GM21423 (cell line): ENCODE data around the gene CRHR2.
"Not testable (repeated sequence)": the region's sequence is repeated elsewhere in the genome, so short reads cannot be mapped to it uniquely, and the experiment has no call there.

ENCODE experiments used
- ATAC-seq: cut with Tn5 transposase; IDR thresholded peaks from one replicate; pipeline ENCODE4 v1.9.1; 2021; ENCODE audit warnings: mild to moderate bottlenecking, moderate library complexity; ENCODE audit not compliant: unreplicated experiment

CRHR2 gene

DNA sequence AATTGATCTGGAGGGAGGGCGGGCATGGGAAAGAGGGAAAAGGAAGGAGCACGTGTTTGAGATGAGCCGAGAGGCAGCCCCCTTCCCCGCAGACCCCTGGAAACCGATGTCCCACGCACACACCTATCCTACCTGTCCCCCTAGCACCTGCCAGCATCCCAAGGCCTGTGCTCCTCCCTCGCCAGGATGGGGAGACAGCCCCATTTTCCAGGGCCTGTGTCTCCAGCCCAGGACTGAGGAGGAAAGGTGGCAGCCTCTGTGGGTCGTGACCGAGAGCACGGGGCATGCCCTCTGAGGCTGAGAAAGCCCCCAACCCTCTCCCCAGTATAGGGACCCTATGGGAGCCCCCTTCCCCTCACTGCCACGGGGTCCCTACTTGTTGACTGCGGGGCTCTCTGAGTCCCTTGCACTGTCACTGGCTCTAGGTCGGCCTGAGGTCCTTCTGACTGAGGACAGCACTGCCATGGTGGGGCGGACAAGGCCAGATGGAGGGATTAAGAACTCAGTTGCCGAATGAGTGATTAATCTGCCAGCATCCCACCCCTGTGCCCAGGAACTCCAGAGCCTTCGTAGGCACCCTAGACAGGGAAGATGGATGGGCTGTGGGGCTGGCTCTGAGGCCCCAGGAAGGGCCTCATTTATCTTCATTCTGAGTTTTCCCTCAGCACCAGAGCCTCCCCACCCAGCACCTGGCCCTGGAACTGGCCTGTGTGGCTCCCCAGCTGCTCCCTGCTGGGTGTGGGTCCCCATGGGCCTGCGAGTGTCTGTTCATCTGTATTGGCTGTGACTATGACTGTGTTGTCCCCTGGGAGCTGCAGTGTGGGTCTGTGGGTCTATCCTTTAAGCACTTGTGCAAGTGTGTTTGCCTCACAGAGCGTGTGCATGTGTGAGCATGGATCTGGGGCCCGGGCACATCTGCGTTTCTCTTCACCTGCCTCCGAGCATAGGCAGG, 26.0 kb downstream of the CRHR2 start:
- no peak for ATAC-seq

DNA sequence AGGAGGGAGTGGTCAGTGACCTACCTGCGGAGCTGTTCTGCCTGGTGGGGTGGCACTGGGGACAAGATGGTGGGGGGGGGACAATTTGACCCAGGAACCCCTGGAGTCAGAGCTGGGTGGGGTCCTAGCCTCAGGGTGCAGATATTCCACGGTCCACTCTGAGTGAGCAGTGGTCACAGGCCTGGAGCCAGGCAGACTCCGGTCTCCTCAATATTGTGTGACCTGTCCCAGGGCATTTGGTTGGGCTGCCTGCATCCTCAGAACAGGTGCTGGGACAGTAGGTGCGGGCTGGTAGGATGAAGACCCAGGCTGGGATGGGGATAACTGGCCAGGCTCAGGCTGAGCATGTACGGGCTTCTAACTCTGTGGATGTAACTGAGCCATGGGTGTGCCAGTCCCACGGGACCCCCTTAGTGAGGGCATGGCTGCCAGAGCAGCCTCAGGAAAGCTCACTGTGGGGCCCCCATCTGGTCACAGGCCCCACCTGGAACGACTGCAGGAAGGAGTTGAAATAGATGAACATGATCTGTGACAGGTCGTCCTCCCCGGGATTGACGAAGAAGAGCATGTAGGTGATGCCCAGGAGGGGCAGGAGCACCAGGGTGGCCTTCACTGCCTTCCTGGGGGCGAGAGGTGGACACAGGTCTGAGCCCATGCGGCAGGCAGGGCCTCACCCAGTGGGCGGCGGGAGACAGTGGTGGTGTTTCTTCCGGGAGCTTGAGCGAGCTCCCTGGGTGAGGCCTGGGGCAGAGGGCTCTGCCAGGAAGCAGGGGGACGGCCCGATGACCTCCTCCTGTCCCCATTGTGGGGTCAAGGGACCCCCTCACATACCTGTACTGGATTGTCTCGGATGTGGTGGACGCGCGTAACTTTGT, 26.9 kb downstream of the CRHR2 start:
- no peak for ATAC-seq

DNA sequence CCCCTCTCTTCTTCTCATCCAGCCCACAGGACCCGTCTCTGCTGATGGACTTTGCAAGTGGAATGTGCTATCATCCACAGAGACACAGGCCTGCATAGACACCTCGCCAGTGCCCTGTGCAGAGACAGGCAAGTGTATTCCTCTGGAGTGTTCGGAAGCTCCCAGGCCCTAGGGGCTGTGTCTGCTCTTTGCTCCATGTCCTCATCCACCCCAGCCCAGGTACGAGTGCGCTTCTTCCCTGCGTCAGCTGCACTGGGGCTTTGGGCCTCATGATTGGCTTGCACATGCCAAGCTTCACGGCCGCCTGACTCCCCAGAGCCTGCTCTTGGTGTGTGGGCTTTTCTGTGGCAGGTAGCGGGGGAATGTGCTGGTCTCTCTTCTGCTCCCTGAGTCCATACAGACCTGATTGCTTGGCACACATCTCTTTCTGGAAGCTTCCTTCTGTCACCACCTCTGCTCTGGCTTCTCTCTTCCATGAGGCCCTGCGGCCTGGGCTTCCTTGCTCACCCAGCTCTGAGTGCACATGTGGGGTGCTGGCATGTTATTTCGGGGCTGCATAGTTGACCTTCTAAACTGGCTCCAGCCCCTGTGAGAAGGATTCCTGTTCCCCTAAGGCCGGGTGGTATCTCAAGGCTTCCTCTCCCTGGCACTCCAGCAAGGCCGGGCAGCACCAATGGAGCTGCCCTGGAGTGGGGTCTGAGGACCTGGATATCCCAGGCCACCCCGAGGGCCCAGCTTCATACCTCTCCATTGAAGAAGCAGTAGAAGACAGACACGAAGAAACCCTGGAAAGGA, 27.8 kb downstream of the CRHR2 start:
- no peak for ATAC-seq

DNA sequence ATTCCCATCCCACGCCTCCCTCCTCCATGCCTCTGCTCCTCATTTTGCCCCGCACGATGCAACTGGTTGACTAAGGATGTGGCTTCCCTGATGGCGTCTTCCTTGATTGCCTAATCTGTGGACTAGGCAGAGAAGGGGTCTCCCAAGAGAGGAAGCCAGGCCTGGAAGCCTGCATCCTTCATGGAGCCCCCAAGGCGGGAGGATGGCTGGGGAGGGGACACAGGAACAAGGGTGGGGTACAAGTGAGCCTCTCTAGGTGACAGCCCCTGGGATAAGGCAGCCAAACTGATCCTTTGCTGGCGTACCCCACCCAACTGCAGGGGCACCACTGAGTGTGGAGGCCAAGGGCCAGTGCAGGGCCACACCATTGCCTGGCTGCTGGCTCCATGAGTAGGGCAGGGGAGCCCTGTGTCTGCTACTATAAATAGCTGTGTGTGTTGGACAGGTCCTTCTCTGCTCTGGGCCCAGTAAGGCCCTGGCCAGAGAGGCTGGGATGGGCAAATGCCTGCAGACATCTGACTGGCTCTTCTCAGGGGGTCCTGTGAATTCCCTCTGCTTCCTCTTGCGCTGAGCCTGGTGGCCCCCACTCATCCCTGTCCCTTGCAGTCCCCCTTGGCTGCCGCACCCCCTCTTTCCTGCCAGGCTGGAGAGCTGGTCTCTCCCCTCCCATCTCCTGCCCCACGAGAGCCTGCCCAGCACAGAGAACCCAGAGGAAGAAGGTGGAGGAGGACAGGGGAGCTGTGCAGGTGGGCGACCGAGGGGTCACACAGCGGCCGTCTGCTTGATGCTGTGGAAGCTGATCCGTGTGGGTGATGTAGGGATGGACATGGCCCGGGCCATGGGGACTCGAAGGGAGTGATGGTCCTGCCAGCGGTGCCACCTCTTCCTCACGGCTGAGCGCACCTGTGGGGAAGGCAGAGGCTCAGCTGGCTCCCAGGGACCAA, 29.3 kb downstream of the CRHR2 start:
- no peak for ATAC-seq

DNA sequence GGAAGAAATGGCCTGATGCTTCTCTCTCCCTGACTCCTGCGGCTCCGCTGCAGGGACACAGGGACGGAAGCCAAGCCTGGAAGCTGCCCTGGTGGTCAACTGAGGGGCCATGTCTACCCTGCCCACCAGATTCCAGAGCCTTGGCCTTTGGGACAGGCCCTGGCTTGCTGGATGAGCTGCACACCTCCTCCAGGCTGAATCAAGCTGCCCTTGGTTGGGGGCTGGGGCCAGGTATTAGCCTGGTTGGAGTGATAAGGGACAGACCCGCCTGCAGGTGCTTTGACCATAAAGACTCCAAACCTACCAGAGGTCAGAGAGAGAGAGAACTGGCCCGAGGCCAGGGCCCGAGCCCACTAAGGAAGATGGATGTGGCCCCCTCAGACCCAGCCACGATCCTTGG, 30.1 kb downstream of the CRHR2 start:
- no peak for ATAC-seq

DNA sequence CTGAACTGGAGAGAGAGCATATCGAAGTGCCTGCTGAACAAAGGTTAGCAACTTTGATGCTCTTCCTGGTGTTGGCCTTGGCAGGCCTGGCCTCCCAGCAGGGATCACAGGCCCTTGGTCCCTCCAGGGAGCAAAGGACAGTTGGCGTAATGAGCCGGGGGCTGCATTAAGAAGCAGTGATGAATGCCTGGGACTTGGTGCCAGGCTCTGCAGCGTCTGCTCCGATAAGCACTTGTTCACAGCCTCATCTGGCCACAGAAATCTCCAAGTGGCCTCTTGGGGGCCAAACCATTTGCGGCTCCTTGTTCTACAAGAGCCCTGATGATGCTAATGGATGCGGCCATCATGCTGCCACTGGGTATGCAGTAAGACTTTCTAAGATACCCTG, 31.8 kb downstream of the CRHR2 start:
- no peak for ATAC-seq

DNA sequence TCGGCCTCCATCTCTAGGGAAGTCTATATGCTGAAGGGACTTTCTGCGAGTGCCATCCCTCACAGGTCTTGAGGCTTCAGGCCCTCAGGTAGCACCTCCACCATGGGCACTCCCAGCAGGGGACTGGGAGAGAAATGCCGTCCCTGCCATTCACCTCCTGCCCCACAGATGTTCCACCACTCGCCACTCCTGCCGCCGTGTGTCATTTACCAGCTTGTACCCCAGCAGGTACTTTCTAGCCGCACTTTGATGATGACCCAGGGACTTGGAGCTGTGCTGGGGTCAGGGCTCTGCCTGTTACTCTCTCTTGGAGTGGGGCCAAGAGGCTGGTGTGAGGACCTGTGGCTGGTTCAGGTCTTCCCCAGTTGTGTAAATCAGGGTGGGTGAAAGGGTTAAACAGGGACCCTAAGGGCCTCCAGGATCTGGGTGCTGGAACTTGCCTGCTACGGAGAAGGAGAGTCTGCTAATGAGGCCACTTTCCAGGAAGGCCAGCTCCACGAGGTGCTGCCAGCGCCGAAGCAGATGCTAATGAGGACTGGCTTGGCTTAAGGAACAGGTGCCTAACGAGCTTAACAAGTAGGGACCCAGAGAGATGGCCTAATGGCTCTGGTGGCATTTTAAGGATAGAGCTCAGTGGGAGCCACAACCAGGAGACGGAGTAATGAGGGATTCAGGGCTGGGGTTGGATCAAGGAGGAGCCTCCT, 32.4 kb downstream of the CRHR2 start:
- ATAC-seq = no peak

DNA sequence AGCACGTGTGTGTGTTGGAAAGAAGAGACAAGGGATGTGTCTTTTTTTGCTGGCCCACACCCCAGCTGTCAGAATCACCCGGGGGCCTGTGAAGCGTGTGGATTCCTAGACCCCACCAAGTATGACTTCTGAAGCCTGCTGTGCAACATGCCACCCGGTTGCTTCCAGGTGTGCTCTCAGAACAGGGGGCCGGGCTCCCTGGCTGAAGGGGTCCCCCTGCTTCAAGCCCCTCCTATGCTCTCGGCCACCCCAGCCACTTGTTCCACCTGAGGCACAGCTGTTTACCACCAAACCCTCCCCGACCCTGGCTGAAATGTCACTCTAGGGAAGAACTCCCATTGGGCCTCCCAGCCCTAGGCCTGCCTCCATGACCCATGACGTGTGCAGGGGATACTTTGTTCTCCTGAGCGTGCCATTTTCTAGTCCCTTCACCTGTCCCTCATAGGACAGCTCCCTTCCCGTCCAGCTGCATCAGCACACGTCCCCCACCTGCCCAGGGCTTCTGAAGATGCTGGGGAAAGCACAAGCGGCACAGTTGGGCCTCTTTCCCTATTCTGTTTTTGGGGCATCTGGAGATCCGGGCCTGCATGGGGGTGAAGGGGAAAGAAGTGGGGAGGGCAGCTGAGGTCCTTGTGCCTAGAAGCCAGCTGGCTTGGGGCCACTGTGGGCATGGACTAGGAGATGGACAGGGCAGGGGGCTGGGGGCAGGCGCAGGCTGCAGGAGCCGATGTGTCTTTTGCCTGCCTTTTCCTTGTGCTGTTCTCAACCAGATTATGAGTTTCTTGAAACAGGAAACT, 33.3 kb downstream of the CRHR2 start:
- ATAC-seq = no peak

DNA sequence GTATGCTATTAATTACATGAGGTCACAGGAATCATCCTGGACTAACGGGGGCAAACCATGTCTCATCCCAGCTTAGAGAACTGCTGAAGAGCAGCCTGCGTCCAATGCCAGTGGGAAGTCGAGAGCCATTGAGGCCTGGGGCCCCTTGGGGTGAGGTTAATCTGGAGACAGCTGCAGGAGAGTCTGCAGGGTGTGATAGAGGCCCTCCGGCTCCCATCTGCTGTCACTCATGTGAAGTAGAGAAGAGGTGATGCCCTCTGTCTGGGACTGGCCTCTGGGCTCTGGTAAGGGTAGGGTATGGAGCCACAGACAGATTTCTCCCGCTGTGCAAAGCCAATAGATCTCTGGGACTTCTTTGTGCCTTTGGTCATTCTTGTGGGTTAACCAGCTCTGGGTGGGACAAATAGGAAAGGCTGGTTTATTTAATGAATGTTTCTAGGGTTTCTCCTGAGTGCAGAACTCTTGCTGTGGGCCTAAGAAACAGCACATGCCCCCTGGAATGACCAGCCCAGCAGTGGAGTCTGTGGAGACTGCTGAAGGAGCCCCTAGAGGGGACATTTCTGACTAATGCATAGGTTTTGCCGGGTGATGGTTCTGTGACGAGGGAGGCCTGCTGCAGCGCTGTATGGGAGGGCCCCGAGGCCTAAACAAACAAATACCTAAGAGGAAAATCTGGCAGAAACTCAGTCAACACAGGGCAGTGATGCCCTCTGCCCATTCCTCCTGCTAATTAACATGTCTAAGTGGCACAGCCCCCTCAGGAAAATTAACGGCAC, 34.5 kb downstream of the CRHR2 start:
- ATAC-seq = no peak

DNA sequence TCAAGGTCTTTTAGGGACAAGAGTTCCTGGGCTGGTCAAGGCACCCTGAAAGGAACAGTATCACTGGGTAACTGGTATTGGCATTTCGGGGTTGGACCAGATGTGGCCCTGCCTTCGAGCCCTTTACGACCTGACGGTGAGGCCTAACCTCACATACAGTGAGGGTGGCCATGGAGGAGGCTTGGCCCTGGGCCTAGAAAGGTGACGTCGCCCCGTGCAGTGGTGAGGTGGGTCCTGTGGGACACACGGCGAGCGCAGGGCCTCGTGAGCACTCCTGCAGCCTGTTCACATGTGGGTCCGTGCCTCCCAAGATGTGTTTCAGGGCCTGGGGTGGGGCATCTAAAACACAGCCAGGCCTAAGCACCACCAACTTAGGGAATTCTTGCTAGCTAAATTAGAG, 36.1 kb downstream of the CRHR2 start:
- no peak for ATAC-seq

DNA sequence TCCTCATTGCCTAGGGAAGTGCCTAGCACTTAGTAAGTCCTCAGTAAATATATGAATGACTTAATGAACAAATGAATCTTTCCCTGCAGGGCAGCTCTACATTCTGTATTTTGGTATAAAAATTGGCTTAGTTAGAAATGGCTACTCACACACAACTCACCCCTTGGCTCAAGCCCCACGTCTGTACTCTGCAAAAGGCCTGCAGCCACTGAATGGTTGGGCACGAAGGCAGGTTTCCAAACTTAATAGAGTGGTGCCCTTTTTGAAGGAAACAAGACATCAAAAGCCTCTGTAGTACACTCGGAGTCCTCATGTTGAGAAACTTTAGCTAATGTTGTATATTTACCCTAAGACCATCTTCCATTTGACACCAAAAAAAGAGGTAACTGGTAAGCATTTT, 36.6 kb downstream of the CRHR2 start:
- no peak for ATAC-seq

DNA sequence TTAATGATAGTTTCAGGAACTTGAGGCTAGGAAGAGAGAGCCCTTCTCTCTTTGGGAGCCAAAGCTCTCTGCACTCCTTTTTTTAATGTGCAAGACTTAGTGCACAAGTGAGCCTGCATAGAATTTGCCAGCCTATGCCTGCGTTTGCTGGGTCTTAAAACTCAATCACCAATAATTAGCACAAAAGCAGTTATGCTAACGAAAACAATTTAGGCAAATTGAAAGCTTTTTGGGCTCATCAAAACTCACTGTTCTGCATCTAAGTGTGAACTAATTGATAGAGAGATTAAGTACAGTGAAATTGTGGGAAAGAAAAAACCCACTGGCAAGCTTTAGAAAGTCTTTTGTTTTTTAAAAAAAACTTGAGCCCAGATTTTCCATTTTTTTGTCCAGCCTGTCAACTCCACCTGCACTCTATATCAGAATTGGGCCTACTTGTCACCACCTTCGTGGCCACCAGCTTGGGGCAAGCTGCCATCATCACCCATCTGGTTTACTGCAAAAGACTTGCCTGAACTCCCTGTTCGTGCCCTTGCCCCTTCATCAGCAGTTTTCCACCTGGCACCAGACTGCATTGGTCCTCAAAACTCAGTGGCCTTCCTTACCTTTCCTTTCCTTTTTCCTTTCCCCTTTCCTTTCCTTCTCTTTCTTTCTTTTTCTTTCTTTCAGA, 37.8 kb downstream of the CRHR2 start:
- ATAC-seq = no peak

DNA sequence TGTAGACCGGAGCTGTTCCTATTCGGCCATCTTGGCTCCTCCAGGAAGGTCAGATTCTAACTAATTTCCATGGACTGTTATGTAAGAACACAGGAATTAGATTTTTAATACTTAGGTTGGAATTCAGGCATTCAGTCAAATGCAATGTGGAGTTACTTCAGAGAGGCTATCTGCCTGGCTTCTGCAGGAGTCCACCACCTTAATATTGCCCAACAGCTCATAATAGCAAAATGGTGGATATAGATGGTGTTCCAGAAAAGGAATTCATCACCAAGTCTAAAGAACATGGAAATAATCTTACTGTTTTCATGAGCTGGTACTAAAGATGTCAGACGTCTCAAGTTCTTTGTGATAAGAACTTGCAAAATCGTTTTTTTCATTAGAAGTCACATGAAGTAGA, 39.5 kb downstream of the CRHR2 start:
- no peak for ATAC-seq

DNA sequence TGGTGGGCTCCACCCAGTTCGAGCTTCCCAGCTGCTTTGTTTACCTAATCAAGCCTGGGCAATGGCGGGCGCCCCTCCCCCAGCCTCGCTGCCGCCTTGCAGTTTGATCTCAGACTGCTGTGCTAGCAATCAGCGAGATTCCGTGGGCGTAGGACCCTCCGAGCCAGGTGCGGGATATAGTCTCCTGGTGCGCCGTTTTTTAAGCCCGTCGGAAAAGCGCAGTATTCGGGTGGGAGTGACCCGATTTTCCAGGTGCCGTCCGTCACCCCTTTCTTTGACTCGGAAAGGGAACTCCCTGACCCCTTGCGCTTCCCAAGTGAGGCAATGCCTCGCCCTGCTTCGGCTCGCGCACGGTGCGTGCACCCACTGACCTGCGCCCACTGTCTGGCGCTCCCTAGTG, 39.9 kb downstream of the CRHR2 start:
- ATAC-seq = not testable (repeated sequence)

DNA sequence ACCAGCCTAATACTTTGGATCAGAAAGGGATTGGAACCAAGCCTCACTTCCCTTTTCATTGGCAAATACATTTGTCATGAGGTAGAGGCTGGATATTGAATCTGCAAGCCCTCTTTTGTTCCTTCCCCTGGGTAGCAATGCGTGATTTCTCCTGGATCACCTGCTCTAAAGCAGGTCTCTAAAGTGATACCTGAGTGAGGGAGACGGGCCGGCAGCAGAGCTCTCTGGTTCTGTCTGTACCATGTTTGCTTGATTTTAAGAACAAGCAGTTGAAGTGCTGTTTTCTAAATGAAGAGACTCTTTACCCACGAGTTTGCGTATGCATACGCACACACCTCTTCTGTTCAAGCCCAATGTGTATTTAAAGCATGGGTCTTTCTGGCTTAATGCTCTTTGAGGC, 46.5 kb downstream of the CRHR2 start:
- no peak for ATAC-seq

DNA sequence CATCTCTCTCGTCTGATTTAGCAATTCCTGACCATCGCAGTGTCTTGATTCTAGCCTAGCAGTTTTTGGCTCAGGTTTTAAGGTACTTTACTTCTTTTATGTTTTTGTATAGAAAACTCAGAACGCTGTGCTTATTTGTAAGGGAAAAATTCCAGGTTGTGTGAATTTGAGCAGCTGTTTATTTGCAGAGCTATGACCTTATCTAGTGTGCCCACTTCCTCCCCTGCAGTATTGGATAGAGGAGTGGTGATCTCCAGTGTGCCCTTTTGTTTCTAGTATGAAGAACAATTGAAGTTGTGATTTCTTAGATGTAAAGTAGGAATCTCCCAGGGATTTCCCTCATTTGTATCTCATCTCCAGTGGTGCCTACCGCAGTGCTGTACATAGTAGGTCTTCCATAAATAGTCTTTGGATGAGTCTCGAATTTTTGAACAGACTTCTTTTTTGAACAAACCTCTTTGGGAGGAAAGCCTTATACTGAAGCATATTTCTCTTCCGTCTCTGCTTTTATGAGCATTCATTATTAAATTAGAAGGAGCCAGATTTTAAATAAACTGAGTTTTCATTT, 47.5 kb downstream of the CRHR2 start:
- no peak for ATAC-seq

DNA sequence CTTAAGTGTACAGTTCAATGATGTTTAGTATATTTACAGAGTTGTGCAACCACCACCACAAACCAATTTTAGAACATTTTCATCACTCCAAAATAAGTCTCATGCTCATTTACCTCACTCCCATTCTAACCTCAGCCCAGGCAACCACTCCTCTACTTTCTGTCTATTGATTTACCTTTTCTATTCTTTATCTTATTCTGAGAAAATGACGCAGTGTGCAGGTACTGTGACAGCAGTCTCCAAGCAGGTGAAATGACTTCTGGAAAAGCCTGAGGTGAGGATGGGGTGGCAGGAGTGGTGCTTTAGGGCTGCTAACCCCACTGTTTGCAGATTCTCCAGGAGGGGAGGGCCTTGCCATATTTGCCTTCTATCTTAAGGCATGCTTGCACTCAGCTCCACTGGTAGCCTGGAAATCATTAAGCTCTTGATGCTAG, 48.0 kb downstream of the CRHR2 start:
- ATAC-seq = no peak
